ENCODE measurements around the gene TFAP2C.

Gene TFAP2C

GRCh38 chr20:56628873-56629463 lies at the start of gene TFAP2C:
TFAP2C (plus strand) TSS chr20:56629306; CDS start chr20:56629545, 239 bp downstream.
- no peak for DNase-seq

- no peak for DNase-seq
Measured at GRCh38 chr20:56580226-56580625, 48.9 kb upstream of the TFAP2C start.

DNA sequence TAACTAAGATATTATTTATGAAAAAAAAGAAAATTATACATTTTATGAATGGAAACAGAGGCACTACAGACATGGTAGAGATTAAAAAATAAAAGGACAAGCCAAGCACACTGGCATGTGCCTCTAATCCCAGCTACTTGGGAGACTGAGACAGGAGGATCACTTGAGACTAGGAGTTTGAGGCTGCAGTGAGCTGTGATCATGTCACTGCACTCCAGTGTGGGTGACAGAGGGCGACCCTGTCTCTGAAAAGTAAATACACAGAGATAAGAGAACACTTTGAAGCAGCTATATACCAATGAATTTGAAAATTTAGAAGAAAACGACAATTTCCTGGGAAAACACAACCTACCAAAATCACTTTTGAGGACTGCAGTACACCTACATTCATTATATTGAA lies 47.4 kb upstream of the TFAP2C start:
- DNase-seq, result no peak

GRCh38 chr20:56582542-56582941 lies 46.6 kb upstream of the TFAP2C start:
- no peak for DNase-seq

GRCh38 chr20:56584916-56585315 lies 44.2 kb upstream of the TFAP2C start:
- DNase-seq, result no peak

- DNase-seq, result no peak
Measured at GRCh38 chr20:56587307-56588041, 41.6 kb upstream of the TFAP2C start.

DNA sequence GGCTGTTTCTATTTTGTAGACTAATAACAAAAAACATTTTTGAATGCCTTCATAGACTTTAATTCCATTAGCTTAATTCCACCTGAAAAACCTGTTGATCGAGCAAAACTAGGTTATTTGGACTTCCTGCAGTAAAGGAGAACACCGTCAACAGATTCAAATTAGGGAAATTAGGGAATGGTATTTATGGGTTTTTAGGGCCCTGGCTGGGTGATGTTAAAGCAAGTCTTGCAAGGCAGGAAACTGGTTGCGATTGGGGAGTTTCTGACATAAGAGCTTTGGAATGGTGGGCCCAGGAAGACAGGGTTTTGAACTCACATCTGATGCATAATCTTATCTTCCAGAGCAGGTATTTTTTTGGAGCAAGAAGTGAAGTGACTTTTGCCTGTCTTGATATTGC lies 40.1 kb upstream of the TFAP2C start:
- DNase-seq, result no peak

- no peak for DNase-seq
Measured at GRCh38 chr20:56589633-56590032, 39.5 kb upstream of the TFAP2C start.

DNA sequence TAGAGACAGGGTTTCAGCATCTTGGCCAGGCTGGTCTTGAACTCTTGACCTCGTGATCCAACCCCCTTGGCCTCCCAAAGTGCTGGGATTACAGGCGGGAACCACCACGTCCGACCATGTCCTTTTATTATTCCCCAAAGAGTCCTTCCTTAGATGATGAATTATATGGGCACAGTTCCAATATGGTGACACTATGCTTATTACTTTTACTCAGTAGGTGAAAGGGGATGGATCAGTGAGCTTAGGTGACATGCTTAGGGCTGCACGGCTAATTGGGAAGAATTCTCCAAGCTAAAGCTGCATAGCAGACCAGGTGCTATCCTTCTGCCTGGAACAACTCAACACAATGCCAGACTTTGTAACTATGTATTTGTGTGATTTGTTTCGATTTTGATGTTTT lies 38.2 kb upstream of the TFAP2C start:
- no peak for DNase-seq

DNA sequence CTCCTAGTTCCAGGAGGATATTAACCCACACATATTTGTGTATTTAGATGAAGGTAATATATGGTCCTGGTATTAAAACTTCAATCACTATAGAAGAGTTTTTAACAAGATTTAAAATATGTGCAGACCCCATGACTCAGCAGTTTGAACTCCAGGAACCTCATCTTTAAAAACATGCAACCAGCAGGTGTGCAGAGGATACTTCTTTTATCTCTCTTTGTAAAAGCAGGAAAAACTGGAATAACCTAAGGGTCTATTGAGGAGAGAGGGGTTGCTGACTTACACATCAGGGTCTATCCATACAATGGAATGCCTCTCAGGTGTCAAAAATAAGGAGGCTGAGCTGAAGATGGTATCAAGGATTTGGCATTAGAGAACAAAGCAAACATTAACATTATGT lies 36.9 kb upstream of the TFAP2C start:
- no peak for DNase-seq

DNA sequence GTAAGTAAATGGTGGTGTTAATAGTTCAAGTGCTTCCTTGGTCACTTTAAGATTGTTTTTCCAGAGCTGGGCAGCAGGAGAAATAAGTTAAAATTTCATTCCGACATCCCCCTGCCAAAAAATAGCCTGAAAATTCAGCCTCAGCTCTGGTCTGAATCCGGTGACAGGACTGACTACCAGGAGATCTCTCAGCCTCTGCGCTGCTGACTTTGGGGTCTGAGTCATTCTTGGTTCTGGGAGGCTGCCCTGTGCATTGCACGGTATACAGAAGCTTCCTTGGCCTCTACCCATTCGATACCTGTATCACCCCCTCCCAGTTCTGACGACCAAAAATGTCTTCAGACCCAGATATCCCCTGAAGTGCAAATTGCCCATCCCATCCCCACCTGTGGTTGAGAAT lies 36.3 kb upstream of the TFAP2C start:
- no peak for DNase-seq

GRCh38 chr20:56595746-56596475 lies 33.2 kb upstream of the TFAP2C start:
- no peak for DNase-seq

- no peak for DNase-seq
Measured at GRCh38 chr20:56601166-56601565, 27.9 kb upstream of the TFAP2C start.

DNA sequence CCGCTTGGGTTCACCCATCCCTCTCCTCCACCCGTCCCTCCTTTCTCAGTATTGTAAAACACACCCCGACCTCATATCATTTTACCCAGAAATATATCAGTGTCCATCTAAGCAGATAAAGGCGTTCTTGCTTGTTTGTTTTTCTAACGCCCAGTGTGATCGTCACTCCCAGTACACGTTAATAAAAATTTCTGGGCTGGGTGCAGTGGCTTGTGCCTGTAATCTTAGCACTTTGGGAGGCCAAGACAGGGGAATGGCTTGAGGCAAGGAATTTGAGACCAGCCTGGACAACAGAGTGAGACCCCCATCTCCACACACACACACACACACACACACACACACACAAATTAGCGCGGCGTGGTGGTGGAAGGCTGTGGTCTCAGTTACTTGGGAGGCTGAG lies 24.4 kb upstream of the TFAP2C start:
- DNase-seq, result no peak

DNA sequence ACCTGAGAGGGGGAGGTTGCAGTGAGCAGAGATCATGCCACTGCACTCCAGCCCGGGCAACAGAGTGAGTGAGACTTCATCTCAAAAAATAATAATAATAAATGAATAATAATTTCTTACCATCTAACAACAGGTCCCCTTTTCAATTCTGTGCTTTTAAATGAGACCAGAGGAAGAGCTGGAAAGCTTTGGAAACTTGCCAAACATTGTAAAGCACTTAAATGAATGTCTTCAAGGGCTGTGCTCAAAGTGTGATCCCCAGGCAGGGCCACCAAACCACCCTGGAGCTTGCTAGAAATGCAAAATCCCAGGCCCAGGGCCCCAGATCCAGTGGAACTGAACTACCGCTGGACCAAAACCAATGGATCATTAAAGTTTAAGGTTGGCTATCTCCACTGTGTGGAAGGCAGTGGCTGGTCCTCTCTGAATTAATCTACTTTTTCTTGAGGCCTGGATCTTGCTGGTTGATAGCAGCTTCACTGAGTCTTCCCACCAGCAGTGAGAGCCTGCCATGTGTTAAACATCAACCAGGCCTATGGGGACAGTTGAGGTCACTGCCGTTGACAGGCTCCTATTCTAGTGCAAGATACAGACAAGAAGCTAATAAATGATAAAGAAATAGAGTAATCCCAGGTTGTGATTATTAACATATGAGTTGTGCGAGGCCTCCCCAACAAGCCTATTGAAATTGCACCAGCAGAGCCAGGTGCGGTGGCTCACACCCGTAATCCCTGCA lies 23.7 kb upstream of the TFAP2C start:
- no peak for DNase-seq

DNA sequence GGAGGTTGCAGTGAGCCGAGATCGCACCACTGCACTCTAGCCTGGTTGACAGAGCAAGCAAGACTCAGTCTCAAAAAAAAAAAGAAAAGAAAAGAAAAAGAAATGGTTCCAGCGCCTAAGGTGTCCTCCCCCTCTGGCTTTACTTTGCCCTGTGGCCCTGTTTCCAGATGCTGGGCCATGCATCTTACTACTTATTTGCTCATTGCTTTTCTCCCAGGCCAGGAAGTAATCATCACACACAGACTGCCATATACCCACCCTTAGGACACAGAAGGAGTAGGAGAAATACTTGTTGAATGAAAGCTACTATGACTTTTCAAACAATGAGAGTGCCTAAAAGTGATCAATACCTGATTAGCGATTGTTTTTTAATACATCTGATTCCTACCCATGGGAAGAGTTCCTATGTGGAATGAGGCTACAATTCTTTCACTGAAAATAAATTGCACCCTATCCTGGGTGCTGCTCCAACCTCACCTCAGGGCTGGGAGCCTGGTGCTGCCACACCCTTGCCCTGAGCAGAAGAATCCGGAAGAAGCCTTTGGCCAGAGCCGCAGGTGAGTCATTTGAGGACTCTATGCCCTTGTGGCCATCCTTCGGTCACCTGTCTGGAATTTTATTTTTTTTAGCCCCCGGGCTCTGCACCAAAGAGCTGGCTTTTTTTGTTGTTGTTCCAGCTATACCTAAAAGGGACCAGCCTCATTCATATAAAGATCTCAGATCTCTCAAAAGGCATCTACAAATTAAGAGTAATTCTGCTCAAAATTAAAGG lies 22.7 kb upstream of the TFAP2C start:
- DNase-seq, result no peak

- no peak for DNase-seq
Measured at GRCh38 chr20:56607061-56607704, 21.9 kb upstream of the TFAP2C start.

DNA sequence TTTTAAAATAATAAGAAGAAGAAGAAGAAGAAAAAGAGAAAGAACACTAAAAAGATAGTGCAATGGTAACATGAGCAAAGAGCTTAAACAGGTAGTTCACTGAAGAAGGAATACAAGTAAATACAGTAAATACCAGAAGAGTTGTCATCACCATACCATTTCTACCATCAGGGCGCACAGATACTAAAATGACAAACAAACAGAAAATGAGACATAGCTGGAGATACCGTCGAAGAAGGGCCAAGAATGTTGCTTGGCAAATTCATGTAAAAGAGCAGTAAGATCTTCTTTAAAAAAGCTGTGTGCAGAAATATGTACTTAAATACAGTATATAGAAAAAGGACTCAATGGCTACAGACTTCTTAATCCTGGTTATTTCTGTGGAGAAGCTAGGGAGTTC lies 20.7 kb upstream of the TFAP2C start:
- no peak for DNase-seq

DNA sequence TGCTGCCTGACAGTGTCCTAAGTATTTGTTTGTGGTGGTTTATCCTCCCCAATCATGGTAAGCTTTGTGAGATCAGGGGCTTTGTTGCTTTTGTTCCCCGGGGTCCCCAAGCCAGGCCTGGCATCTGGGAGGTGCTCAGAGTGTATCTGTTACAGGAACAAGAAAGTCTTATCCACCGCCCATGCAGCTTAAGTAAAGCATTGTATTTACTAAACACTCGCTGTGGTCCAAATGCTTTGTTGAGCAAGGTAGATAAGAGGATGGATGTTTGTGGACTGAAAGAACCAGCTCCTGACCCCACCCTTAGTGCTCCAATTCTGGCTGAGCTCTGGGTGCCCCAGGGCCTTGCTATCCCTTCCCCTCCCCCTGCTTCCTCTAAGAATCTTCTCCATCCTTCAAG lies 19.8 kb upstream of the TFAP2C start:
- DNase-seq, result no peak

DNA sequence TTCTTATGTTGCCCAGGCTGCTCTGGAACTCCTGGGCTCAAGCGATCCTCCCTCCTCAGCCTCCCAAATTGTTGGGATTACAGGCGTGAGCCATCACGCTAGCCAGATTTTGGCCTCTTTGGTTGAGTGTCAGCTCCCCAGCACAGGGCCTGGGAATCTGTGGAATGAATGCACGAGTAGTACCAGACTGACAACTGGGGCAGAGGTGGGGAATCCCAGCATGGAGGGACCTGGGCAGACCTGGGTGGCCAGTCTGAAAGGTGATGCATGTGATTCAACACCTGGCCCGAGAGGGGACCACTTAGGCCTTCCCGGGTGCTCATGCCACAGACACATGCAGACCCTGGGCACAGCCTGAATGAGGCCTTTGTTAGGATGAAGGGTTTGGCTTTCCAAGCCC lies 19.0 kb upstream of the TFAP2C start:
- DNase-seq, result no peak

DNA sequence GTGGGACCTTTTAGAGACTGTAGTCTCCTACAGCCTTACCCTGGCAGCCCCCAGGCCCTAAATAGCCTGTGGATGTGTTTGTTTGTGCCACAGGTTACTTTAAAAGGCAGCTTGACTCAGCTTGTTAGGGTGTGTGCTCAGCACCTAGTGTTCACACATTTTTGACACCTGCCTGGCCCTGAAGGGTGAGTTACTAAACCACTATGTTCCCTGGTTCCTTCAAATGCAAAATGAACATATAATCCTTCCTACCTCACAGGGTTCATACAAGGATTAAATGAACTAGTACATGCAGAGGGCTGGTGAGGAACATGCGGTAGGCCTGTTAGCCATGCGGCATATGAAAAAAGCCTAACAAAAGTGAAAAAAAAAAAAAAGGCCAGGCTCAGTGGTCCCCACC lies 14.9 kb upstream of the TFAP2C start:
- no peak for DNase-seq

GRCh38 chr20:56616716-56617115 lies 12.4 kb upstream of the TFAP2C start:
- DNase-seq, result no peak

All from GOT3 (cell line).